NCI-H2196 (cell line): ENCODE results near the gene AQP12A.
"Not testable (repeated sequence)": the region's sequence is repeated elsewhere in the genome, so short reads cannot be mapped to it uniquely, and the experiment has no call there.

Experiments
- DNase-seq: peaks from one replicate; lab custom pipeline; 2025; ENCODE audit not compliant: unreplicated experiment; lab: John Stamatoyannopoulos, UW

Gene AQP12A

DNA sequence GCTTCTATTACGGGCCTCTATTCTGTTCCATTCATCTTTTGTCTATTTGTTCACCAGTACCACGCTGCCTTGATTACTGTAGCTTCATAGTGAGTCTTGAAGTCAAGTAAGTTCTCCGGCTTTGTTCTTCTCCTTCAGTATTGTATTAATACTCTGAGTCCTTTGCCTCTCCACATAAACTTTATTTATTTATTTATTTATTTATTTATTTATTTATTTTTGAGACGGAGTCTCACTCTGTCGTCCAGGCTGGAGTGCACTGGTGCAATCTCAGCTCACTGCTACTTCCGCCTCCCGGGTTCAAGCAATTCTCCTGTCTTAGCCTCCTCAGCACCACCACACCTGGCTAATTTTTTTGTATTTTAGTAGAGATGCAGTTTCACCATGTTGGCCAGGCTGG is 31.8 kb upstream of the AQP12A start:
- not testable (repeated sequence) for DNase-seq

- no peak for DNase-seq
Observed at GRCh38 chr2:240662681-240663080, 29.0 kb upstream of the AQP12A start.

GRCh38 chr2:240663546-240664190 is 28.0 kb upstream of the AQP12A start:
- no peak for DNase-seq

DNA sequence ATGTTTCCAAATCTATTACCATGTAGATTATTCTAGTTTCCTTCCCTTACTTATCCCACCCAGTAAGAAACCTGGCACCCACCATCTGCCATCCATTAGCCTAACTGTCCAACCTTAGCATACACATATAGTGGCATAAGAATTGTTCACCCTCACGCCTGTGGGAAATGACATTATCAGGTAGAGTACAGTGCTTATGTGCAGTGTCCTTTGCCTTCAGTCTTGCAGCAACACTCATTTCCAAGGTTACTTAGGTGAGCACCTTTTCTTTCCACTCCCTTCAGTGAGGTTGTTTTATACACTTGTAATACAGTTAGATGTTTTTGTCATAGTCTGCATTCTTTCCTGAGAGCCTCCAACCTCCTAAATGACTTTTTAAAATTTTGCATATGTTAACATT is 27.0 kb upstream of the AQP12A start:
- DNase-seq: no peak

GRCh38 chr2:240670402-240670801 is 21.3 kb upstream of the AQP12A start:
- DNase-seq: no peak

GRCh38 chr2:240670950-240671349 is 20.7 kb upstream of the AQP12A start:
- no peak for DNase-seq

- DNase-seq: no peak
Observed at GRCh38 chr2:240672076-240672700, 19.5 kb upstream of the AQP12A start.

DNA sequence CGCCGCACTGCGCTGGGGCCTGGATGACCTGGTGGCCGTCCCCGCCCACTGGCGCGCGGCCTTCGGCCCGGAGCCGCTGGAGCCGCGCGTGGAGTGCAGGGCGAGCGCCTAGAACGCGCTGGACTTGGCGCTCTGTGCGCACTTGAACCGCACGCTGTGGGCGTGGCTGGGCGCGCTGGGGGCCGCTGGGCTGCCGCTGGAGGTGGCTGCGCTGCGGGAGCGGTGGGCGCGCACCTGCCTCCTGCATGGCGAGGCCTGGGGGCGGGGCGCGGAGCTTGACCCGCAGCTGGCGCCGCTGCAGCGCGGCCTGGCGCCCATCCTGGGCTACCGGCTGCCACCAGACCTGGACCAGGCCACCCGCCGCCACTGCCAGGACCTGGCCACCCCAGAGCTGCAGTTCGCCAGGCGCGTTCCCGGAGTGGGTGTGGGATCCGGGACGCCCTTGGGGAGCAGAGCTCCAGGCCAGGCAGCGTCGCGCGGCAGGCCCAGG is 18.9 kb upstream of the AQP12A start:
- DNase-seq: no peak

GRCh38 chr2:240674461-240675184 is 17.0 kb upstream of the AQP12A start:
- not testable (repeated sequence) for DNase-seq

DNA sequence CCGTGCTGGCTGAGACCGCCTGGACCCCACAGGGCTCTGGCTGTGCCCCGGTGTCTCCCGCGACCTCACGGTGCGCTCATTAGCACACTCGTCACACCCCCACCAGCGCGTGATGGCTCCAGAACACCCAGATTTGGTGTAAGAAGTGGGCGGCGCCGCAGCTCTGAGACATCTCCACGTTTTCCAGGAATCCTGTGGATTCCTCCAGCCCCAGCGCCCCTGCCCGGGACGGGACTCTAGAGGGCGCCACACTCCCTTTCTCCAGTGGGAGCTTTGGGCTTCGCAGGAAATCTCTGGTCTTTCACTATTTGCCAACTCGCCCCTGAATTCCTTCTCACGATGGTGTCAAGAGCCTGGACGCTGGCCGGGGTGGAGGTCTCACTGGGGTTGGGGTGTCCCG is 16.3 kb upstream of the AQP12A start:
- DNase-seq: not testable (repeated sequence)

GRCh38 chr2:240678043-240678442 is 13.6 kb upstream of the AQP12A start:
- not testable (repeated sequence) for DNase-seq

GRCh38 chr2:240678909-240679308 is 12.8 kb upstream of the AQP12A start:
- DNase-seq: not testable (repeated sequence)

DNA sequence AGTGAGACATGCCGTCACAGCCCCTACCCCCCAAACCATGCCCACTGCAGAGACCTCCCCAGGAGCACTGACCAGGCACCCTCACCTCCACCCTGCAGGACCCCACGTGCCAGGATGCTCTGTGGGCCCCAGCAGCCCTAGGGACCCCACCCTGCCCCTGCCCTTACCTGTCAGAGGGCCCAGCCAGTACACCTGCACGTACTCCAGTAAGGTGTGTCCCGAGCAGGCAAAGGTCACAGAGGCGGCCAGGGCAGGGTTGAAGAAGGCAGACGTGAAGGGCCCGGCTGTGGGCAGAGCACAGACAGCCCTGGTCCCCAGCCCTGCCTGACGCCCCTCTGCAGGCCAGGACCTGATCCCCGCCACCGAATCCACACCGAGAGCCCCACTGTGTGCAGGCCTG is 11.5 kb upstream of the AQP12A start:
- DNase-seq: not testable (repeated sequence)

GRCh38 chr2:240682431-240683224 is 9.0 kb upstream of the AQP12A start, which contains the start of gene AQP12B:
Gene AQP12B (minus strand): TSS chr2:240682885. CDS start chr2:240682837, 48 bp downstream.
- not testable (repeated sequence) for DNase-seq

- DNase-seq: not testable (repeated sequence)
Observed at GRCh38 chr2:240683329-240683979, 8.2 kb upstream of the AQP12A start.

DNA sequence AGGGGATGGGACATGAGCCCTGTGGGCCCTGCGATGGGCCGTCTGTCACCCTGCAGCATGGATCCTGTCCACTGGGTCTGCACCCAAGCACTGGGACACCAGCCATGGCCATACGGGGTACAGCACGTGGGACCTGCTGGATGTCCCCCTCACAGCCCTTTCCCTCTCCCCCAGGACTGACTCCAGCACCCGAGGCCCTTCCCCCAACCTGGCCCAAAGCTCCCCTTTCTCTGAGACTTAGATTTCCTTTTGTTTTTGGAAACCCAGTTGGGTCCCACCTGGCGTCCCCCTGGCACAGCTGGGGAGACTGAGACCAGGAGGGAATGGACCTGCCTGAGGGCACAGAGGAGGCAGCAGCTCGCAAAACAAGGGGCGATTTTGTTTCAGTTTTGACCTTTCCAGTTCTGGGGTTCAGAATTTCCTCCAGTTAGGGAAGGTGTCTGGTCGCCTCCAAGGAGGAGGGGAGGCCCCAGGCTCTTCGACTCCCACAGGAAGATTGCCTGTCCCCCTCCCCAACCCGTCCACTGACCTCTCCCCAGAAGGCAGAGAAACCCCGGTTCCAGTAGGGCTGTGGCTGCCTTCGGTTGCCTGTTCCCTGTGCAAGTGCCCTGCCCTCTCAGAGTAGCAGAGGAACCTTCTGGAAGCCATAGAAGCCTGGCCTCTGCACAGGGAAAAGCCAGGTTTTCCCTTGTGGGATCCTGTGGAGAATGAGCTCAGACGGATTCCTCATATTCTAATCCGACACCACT is 7.5 kb upstream of the AQP12A start:
- DNase-seq: not testable (repeated sequence)

GRCh38 chr2:240685771-240686371 is 5.8 kb upstream of the AQP12A start:
- peak; percentile 29 for DNase-seq

GRCh38 chr2:240686460-240686859 is 5.2 kb upstream of the AQP12A start:
- DNase-seq: no peak

GRCh38 chr2:240687045-240687740 is 4.5 kb upstream of the AQP12A start:
- no peak for DNase-seq
